Activated naive CD4-positive, alpha-beta T cell treated with Interleukin-2 at 50 U/mL for 16 hours (primary cell): ENCODE data around the gene RIPPLY3.

Experiments
- DNase-seq: peaks from one replicate; pipeline ENCODE4 v3.0.0-alpha.2; 2020

The RIPPLY3 gene, protein sequence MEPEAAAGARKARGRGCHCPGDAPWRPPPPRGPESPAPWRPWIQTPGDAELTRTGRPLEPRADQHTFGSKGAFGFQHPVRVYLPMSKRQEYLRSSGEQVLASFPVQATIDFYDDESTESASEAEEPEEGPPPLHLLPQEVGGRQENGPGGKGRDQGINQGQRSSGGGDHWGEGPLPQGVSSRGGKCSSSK

DNA sequence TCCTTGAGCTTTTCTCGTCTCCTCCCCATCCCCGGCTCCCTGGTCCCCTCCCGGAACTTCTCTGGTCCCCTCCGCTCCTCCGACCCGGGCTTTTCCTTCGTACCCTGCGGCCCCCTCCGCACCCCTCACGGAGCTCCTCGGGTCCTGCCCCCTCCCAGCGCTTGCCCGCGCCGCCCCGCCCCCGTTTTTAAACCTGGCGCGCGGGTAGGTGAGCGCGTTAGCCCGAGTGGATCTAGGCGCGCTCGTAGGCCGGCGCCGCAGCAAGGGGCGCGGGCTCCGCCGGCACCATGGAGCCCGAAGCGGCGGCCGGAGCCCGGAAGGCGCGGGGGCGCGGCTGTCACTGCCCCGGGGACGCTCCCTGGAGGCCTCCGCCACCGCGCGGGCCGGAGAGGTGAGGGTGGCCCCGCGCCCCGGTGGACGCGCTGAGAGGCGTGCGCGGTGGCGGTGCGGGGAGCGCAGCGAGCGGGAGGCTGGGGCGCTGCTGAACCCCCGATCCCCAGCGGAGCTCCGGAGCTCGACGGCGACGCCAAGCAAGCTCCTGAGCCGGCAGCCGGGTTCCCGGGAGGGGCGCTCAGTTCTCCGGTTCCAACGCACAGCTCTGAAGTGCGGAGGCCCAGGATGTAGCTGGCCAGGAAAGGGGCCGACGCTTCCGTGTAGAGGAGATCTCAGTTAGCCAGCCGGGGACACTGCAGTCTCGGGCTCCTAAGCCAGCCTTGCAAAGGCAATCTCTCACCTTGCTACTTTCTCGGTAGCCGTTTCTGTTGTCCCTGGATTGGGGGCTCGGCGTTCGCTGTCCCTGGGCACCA is at the start of gene RIPPLY3:
RIPPLY3 (plus strand) TSS at position 217 of the 806 bp plus-strand sequence; CDS start at position 288, 71 bp downstream.
- peak; percentile 16 for DNase-seq

DNA sequence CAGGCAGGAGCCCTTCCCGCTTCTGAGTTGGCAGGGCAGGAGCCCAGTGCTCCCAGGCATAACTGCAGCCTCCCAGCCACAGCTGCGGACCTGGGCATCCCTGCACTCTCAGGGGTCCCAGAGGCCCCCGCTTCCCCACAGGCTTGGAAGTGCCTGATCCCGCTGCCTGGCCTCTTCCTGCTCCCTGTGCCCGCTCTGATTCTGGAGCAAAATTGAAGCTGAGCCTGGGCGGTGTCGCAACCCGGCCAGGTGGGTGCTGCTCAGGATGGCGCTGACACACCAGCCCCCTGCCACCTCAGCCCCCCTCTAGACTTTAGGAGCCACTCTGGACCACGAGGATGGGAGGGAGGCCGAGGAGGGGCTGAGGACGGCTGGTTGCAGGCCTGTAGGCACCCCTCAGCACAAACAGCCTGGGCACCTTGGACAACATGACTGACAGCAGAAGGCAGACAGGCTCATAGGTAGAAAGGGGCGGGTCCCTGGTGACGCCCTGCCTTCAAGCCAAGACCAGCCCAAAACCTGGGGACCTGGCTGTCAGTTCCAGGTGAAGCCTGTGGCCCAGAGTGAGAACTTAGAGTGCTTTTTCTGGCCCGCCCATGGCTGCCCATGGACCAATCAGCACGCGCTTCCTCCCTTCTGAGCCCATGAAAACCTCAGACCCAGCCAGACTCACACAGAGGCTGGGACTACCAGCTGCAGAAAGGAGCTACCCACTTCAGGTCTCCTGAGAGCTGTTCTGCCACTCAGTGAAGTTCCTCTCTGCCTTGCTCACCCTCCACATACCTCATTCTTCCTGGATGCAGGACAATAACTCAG is 47.3 kb upstream of the RIPPLY3 start:
- DNase-seq, result no peak

DNA sequence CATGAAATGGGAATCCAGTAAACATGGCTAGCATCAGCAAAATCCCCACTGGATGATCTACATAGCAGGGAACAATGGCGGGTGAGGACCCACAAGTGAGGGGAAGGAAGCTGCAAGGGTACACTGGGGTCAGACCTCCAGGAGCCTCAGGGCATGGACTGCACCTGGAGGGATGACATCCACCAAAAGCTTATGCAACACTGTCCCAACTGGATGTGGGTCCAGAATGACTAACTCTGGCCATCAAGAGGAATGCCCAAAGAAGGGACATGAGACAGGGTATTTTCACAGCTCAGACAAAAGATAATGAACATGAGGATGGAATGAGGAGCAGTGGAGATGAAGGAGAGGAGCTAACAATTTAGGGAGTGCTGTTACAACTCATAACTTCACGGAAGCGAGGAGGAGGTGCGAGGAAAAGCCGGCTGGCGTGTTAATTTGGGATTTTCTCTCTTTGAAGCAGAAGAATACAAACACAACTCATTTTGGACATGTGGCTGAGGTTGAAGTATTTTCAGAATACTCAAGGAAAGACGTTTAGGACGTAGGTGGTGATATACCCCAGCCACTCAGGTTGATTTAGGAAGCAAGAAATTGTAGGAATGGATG is 45.7 kb upstream of the RIPPLY3 start:
- no peak for DNase-seq

DNA sequence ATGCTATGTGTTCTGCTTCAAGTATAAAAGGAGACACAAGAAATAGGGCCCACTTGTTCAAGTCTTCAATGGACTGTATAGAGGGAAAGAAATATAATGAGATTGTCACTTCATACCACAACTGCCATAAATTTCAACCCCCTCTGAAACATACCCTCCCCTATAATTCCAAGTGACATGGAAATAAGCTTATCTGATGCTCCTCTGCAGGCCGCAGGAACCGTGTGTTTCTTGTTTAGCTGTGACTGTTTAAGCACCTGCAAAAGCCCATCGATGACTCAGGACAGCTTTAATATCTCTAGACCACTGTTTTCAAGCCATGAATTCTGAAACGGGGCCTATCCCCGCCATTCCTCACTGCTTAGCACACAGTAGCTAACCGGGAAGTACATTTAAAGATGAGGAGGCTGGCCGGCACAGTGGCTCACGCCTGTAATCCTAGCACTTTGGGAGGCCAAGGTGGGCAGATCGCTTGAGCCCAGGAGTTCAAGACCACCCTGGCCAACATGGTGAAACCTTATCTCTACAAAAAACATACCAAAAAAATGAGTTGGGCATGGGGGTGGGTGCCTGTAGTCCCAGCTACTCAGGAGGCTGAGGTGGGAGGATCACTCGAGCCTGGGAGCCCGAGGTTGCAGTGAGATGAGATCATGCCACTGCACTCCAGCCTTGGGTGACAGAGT is 44.3 kb upstream of the RIPPLY3 start:
- DNase-seq, result no peak

DNA sequence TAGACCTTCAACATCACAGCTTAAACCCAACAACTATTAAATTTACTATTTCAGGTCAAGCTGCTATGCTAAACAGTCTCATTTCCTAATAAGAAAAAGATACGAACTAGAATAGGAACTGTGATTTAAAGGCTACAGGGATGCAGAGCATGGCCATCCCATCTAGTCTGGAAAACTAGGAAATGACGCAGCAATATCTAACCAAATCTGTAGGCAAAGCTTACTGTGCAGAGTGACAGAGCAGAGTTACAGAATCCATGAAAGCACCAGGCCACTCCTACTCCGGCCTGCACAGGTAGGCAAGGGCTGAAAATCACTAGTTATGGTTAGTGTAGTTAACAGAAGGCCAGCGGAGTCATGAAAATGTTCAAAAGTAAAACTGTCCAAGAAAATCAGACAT is 42.1 kb upstream of the RIPPLY3 start:
- no peak for DNase-seq

DNA sequence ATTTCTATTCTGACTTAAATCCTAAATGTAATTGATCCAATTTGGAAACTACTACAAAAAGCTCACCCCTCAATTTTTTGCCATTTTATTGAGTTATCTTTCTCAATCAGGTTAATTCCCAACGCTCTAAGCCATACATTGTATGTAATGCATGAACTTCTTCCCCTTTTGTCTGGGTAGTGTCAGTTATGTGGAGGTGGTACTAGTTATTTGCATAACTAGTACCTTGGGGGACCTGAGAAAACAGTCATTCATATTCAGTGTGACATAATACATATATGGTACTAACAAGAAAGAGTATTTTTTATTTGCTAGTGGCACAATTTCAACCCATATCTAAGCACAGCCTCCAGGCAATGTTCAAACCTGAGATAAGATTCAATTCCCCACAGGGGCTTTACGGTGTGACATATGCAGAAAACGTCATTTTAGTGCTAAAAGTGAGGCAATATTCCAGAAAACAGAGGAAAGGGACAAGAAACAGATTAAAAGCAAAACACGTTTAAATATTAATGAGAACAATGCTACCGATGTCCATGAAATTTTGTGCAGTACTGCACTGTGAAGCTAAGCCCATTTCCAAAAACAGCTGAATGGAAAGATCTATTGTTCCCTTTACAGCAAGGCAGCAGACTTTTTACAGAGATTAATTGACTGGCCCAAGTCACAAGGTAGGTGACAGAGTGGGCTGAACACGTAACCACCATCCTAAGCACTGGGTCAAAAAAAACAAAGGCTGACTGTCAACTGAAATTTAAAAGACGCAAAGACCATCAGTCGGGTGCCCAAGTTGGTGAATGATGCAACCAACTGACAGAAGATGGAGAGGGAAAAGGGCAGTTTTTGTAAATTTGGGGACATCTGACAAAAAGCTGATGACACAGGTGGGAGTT is 41.4 kb upstream of the RIPPLY3 start:
- DNase-seq, result no peak

DNA sequence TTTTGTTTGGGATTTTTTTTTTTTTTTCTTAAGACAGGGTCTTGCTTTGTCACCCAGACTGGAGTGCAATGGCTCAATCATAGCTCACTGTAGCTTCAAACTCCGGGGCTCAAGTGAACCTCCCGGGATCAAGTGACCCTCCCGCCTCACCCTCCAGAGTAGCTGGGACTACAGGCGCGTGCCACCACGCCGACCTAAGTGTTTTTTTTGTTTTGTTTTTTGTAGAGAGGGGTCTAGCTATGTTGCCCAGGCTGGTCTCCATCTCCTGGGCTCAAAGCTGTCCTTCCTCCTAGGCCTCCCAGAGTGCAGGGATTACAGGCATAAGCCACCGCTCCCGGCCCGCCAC is 40.8 kb upstream of the RIPPLY3 start:
- DNase-seq, result no peak

DNA sequence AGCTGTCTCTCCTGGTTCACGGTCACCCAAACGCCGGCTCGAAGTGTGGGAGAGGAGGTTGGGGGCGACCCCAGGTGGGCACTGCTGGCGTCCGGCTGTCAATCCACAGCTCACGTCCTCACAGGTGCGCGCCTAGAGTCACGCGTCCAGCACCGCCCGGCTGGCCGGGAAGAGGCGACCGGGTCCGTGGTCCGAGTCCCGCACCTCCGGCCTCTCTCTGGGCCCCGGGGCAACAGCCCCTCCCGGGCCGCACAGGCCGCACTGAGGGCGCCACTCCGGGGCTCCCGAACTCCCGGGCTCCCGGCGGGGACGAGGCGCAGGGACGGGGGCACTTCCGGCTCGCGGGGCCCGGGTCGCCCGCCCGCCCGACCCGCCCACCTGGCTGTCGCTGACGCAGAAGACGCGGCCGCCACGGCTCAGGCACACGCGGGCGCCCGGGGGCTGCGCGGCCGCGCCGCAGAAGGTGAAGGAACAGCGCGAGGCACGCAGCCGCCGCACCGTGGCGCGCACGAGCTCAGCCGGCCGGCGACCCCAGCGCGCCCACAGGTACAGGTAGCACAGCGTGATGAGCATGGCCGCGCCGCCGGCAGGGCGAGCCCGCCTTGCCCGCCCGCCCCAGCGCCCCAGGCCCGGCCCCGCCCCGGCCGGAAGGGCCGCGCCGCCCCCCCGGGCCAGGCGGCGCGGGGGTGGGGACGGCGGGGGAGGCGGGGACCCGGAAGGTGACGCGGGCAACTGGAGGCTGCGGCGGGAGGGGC is 40.3 kb upstream of the RIPPLY3 start, which contains the start of gene HLCS:
HLCS (minus strand) TSS at position 604 of the 755 bp plus-strand sequence; CDS start at position 573, 31 bp downstream.
- DNase-seq, result peak; percentile 71

DNA sequence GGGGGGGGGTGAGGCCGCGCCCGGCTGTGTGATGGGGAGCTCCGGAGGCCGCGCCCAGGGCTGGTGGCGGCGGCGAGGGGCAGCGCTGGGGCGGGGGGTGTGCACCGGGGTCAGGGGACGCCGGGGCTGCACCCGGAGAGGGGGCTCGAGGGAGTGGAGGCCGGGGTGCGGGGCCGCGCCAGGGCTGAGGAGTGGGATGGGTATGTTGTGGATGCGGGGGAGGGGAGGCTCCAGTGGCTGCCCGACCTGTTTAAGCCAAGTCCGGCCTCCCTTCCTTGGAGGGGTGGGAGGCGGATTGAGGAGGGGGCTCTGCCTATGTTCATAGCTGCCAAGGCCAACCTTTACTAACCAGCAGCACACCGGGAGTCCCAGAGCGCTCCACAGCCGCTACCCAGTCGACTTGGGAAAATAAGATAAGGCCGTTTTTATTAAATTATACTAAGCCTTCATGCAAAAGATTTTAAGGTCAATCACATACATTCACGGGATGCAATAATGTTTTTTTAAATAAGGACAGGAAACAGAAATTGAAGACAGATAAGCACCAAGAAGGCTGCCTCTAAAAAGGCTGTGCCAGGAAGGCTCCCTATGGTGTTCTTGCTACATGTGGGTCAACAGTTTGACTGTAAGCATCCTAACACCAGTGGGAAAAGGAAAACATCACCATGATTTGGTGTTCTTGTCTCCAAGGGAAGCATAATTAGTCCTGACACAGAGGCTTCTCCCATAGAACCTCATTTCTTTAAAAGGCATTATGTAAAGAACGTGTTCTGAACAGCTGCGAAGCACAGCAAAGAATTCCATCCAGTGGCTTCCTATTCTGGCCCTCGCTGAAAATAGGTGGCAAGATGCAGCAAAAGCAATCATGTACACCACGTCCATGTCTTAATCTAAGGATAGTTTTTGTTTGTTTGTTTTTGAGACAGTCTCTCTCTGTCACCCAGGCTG is 39.4 kb upstream of the RIPPLY3 start:
- no peak for DNase-seq

DNA sequence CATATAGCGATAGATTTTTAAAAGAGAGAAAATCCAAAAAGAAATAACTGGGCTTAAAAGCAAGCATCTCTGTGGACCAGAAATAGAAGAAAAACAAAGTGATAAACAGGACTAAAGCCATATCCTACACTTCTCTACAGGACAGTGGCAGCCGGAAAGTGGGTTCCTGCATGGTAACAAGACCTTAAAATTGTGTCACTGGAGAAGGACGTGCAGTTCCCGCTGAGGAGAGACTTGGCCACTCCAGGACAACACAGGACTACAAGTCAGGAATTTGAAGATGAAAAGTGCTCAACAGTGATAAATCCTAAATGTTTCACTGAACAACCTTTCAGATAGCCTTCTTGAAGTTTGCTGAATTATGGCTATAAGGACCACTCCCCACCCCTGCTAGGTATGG is 38.1 kb upstream of the RIPPLY3 start:
- DNase-seq, result no peak

DNA sequence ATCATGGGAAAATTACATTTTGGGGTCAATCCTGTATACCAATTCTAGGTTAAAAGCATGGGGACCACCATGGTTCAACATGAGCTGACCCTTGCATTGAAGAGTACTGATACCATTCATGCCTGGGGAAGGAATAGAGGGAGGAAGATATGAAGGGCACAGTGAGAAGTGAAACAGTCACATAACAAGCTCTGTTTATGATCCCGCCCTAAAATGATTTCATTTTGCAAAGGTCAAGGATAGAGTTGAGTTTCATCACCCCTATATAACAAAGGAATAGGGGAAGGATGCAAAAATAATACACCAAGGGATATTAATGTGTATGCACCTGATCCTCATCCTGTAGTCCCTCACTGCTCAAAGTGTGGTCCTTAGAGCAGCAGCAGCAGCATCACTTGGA is 37.5 kb upstream of the RIPPLY3 start:
- DNase-seq, result no peak

DNA sequence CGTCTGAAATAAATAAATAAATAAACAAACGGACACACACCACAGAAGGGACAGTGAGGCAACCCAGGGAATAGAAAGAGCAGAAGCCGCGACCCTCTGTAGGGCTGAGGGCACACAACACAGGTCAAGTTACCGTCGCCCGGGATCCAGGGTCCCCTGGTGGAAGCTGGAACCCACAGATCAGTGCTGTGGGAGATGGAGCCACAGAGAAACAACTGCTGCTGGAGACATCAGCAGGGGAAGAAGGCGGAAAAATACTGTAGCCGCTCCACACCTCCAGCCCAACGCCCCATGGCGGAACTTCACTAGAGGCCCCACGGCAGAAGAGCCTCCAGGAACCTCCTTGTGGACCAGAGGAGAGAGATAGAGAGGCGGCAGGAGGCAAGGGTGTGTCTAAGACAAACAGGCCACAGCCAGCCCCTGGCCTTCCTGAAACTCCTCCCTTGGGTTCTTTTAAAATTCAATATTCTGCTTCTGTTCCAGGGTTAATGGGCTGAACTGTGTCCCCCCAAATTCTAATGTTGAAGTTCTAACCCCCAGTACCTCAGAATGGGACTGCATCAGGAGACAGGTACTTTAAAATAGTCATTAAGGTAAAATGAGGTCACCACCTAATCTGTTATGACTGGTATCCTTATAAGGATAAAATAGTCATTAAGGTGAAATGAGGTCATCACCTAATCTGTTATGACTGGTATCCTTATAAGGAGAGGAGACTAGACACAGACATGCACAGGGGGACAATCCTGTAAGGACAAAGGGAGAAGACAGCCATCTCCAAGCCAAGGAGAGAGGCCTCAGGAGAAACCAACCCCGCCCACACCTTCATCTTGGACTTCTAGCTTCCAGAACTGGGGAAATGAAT is 32.3 kb upstream of the RIPPLY3 start:
- DNase-seq, result no peak

DNA sequence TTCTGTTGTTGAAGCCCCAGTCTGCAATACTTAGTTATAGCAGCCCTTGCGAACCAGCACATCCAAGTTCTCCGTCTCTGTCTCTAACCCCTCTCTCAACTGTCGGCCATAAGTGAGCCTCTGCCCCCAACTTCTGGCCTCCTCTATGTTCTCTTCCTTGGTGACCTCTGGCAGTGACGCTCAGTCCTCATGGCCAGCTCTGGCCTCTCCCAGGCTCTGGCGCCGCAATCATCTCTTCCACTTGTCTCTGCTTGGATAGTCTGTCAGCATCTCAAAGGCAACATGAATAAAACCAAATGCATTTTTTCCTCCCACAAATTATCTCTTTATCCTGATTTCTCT is 31.7 kb upstream of the RIPPLY3 start:
- no peak for DNase-seq

DNA sequence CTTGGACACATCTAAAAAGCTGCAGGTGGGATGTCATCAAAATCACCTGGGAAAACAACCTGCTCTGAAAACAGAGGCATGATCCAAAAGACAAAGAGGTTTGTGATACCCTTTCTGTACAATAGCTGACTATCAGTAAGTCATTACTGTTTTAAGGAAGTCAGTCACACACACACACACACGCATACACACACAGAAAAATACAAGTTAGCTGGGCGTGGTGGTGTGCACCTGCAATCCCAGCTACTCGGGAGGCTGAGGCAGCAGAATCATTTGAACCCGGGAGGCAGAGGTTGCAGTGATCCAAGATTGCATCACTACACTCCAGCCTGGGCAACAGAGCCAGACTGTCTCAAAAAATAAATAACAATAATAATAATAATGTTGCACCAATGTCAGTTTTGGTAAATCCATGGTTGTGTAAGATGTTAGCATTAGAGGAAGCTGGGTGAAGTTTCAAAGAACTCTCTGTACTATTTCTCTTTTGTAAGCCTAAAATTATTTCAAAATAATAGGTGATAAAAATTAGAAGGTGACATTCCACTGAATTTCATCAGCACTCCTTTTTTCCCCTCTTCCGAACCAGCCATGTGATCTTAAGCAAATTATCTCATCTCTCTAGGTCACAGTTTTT is 30.2 kb upstream of the RIPPLY3 start:
- no peak for DNase-seq

DNA sequence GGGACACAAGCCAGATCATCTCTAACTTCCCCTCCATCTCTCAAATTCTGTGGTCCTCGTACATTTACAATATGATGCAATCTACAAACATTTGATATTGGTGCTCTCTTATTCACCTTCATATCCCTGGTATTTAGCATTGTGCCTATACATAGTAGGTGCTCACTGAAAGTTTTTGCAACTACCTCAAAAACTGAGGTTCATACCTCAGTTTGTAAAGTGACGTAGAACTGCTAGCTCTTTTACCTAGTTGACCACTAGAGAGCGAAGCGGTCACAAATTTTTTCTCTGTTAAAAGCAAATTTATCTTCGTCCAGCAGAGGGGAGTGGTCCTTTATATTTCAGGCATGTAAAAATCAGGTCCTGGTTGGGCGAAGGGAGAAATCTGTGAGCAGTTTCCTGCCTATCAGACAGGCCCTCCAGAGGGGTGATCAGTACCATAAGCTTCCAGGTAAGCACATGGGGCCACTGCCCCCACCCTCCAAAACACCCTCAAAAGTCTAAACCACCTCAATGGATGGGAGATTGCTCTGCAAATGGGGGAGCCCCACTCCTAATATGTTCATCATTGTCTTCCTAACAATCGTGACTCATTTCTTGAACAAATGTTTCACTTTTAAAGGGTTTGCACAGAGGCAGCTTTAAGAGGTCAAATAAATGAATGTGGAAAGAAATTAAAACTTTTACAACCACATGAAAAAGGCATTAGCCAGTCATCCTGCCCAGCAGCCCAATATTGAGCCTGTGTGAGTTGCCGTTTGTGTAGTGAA is 29.4 kb upstream of the RIPPLY3 start:
- no peak for DNase-seq

DNA sequence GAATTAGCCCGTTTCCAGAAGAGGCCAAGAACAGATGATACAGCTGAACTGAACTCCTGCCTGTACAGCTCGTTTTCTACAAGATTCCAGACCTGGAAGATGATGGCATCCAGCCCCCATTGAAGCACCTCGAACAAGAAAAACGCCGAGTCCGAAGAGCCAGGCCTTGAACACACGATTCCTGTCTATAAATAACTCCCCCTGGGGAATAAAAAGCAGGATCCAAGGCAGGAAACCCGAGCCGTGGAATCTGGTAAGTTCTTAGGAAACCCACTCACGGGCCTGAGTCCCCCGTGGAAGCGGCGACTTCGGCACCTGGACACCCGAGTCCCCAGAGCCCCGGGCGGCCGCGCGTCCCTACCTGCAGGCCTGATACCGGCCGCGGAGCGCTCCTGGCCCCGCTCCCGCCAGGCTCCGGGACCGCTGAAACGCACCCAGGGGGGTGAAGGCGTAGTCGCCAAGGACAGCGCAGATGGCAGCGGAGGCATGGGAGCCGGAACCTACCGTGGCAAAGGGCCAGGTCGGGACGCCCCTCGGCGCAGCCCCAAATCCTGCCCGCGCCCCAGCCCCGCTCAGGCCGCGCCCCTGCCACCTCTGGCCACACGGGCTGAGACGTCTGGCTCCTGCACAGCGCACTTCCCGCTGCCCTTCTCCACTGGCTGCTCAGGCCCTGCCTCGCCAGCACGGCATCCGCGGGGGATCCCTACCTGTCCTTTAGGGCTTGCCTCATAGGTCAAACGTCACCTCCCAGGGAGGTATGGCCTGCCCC is 26.0 kb upstream of the RIPPLY3 start:
- DNase-seq, result no peak

DNA sequence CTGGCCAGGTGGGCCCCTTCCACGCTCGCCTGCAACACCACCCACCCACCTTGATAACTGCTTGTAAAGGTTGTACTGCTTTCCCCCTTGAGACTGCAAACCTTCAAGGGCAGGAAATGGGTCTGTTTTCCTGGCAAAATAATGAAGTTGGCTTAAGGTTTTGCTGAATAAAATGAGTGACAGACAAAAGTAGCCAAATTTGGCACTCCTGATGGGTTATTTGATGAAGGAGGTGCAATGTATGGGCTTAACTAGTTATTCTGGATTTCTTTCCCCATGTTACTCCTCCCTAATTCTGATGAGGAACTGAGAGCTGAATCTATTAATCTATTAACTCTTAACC is 25.5 kb upstream of the RIPPLY3 start:
- no peak for DNase-seq
